Prostate gland (tissue), 2 donors: ENCODE results near the gene ZNF177.

Experiments
- POLR2A ChIP-seq: fragments of 450-650 bp; IDR thresholded peaks from one replicate; pipeline ENCODE4 v1.6.1; 2016; ENCODE audit warnings: antibody characterized with exemption, mild to moderate bottlenecking
- TF ChIP-seq, protein P1 (sequence below), 4 experiments: fragments of 200-600 bp in 2 of 4; fragments of 450-650 bp in 2 of 4; sonication (generic) in 2 of 4; IDR thresholded peaks; 1 replicate in 3 of 4; 2 replicates in 1 of 4; pipeline ENCODE4 v1.5.1; 2016 to 2019; ENCODE audit warnings: antibody characterized with exemption in 4 of 4, mild to moderate bottlenecking in 2 of 4, moderate library complexity in 2 of 4

DNA sequence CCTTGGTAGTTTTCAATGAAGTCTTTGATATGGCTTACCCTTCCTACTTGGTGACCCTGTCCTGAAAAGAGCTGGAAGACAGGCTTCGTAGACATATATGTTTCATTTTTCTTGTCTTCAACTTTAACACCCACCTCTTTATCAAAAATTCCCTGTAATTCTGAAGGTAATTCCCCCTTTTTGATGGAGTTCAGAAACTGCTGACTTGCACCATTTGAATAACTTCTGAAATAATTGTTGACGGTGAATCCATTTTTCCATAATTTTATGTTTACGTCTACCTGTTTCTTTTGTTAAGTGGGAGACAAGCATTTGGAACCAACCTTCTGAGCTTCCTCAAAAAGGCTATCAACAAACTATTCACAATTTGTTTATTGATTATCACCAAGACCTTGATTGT, 14.6 kb upstream of the ZNF177 start:
- TF ChIP-seq, protein P1, sequence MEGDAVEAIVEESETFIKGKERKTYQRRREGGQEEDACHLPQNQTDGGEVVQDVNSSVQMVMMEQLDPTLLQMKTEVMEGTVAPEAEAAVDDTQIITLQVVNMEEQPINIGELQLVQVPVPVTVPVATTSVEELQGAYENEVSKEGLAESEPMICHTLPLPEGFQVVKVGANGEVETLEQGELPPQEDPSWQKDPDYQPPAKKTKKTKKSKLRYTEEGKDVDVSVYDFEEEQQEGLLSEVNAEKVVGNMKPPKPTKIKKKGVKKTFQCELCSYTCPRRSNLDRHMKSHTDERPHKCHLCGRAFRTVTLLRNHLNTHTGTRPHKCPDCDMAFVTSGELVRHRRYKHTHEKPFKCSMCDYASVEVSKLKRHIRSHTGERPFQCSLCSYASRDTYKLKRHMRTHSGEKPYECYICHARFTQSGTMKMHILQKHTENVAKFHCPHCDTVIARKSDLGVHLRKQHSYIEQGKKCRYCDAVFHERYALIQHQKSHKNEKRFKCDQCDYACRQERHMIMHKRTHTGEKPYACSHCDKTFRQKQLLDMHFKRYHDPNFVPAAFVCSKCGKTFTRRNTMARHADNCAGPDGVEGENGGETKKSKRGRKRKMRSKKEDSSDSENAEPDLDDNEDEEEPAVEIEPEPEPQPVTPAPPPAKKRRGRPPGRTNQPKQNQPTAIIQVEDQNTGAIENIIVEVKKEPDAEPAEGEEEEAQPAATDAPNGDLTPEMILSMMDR (IDR thresholded peaks at IDR 0.05), result no peak
- TF ChIP-seq POLR2A, result no peak
